Endothelial cell of umbilical vein (primary cell): ENCODE data around the gene ESAM.

Experiments
- CTCF ChIP-seq, 2 donors: IDR thresholded peaks; 1 replicate in 1 of 2; 2 replicates in 1 of 2; pipeline ENCODE4 v1.5.1; 2011; ENCODE audit warnings: low read length in 2 of 2, mild to moderate bottlenecking in 2 of 2, moderate library complexity in 2 of 2, control low read depth in 1 of 2, inconsistent platforms in 1 of 2, low read depth in 1 of 2; ENCODE audit not compliant: insufficient read depth in 1 of 2; ENCODE audit errors: extremely low read depth in 1 of 2
- EZH2 ChIP-seq: IDR thresholded peaks from 2 replicates; pipeline ENCODE4 v1.6.1; 2012; ENCODE audit warnings: borderline replicate concordance, low read depth, mild to moderate bottlenecking, moderate library complexity, low read length, inconsistent platforms; ENCODE audit not compliant: severe bottlenecking
- JUN ChIP-seq: IDR thresholded peaks from 2 replicates; pipeline ENCODE4 v1.6.1; 2011; ENCODE audit warnings: borderline replicate concordance, low read depth; ENCODE audit not compliant: insufficient read length, insufficient read depth
- MYC ChIP-seq: IDR thresholded peaks from one replicate; pipeline ENCODE4 v1.6.1; 2011; ENCODE audit warnings: mild to moderate bottlenecking, low read depth, low read length
- POLR2A ChIP-seq: IDR thresholded peaks from 2 replicates; pipeline ENCODE4 v1.6.1; 2012; ENCODE audit warnings: low read depth, mild to moderate bottlenecking, control low read depth, low read length
- POLR2AphosphoS5 ChIP-seq: IDR thresholded peaks from 2 replicates; pipeline ENCODE4 v1.6.1; 2012; ENCODE audit warnings: low read depth, mild to moderate bottlenecking, control low read depth, low read length, moderate library complexity; ENCODE audit not compliant: insufficient read depth

GRCh38 chr11:124729571-124729970 lies 32.5 kb downstream of the ESAM start:
- TF ChIP-seq CTCF (IDR thresholded peaks at IDR 0.05; ENCODE audit: extremely low read depth in 1 of 2, insufficient read depth in 1 of 2, low read depth in 1 of 2, low read length in 2 of 2) (no peak), POLR2AphosphoS5 (no peak), POLR2A (no peak), MYC (no peak), EZH2 (no peak), JUN (no peak)
